HG03066 (cell line): ENCODE results near the gene SORCS1.
A peak's percentile ranks its signal among the peaks of the same experiment; 100 is the strongest.

Experiments
- ATAC-seq: cut with Tn5 transposase; IDR thresholded peaks from one replicate; pipeline ENCODE4 v1.9.1; 2021; ENCODE audit warnings: low read depth; ENCODE audit not compliant: unreplicated experiment

Gene SORCS1

GRCh38 chr10:106999118-106999707 is 165.3 kb downstream of the SORCS1 start:
- no peak for ATAC-seq

DNA sequence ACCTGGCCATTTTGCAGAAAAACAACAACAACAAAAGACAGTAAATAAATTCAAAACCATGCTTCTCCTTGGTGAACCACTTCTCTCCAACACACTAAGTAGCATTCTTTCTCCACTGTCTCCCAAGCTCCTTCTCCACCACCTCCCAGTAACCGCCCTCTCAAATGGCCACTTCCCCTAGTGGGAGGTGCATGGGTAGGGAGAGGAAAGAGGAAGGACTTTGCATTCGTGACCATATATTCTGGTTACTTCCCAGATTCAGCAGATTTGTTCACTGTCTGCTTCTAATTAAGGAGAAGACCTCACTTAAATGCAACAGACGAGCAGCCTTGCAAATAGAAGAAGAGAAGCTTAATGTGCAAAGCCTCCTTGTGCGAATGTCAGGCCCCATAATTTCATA is 166.8 kb downstream of the SORCS1 start:
- ATAC-seq: no peak

DNA sequence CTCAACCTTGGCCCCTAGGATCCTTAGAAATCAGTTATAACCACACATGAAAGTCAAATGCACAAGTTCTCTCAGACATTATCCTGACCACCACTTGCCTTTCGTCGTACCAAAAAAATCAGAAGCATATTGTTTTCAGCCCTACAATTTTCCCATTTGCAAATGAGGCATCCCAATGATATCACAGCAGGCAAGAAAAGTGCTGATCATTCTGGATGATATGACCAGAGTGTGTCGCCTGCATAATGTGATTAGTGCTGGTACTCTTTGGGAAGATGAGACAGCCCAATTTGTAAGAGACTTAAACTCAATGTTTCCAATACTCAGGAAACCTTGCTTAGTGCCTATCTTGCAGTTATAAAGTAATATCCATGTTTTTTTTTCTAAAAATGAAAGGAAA is 168.0 kb downstream of the SORCS1 start:
- ATAC-seq: no peak

DNA sequence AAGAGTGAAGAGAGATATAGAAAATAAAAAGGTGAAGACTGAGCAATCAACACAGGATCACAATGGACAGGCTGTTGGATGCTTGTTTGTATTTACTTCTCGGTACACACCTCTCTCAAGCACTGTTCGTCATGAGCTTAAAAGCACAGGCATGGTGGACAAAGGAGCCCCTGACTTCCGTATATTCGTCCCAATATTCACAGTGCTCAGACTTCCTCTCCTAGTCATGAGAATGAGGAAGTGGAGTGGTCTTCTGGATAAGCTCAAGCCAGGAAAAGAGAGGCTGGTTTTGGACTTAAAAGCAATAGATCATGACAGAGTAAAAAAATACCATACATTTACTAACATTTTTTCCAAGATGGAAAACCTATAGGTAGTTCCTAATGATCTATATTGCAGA is 172.5 kb downstream of the SORCS1 start:
- no peak for ATAC-seq

DNA sequence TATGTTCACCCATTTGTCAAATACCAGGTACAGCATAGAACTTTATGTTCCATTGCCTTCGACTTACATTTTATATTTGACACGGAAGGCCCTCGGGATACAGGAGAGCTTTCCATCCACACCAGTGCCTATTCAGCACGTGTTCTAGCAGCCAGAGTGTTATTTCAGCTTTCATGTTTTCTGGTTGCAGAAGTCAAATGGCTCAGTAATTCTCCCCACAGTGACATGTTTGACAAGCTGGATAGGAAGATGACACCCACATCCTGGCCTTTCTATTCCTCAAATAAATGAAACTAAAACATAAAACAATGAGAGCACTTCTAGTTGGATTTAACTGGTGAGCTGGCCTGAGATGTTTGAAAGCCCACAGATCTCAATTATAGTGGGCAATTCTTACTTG is 173.4 kb downstream of the SORCS1 start:
- no peak for ATAC-seq

- ATAC-seq: no peak
Observed at GRCh38 chr10:106987362-106987761, 177.1 kb downstream of the SORCS1 start.

GRCh38 chr10:106982268-106982667 is 182.2 kb downstream of the SORCS1 start:
- ATAC-seq: no peak

GRCh38 chr10:106981452-106982075 is 182.9 kb downstream of the SORCS1 start:
- ATAC-seq: no peak

DNA sequence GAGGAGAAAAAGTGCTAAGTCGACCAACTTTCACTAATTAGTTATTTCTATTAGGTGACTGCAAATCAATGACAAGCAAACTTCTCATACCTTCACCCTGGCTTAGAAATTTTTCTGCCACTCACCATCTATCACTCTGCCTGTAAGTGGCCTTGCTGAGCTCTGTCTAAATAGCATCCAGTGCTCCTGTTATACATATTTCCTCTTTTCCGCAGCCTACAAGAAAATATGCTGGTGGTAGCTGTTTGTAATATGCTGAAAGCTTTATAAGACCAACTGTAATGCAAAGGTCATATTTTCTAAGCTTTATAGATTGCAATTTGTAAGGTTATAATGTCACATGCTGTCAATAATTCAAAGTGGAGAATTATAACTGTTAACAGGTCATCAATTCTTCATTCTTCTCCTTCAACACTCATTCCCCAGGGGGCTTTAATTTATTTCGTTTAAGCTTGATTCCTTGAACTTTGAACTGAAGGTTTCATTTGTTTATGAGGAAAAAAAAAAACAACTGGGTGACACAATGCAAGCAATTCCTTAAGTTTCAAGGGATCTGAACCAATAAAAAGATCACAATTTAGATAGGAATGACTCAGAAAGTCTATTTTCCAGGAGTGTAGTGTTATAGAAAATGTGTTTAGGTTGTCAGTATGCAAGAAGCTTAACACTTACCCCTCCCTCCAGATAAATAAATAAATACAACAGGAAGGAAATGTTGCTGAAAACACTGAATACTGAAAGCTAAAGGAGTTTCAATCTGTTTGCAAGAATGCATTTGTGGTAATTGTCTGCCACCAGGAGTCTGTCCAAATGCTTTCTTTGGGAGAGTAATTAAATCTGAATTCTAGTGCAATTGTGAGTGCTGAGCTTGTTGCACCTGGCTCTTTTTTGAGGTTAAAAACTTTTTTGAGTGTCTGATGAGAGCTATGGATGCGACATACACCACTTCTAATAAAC is 183.7 kb downstream of the SORCS1 start:
- ATAC-seq: peak; percentile 87

GRCh38 chr10:106978756-106979155 is 185.8 kb downstream of the SORCS1 start:
- ATAC-seq: no peak

GRCh38 chr10:106973716-106974115 is 190.8 kb downstream of the SORCS1 start:
- ATAC-seq: no peak

GRCh38 chr10:106973288-106973687 is 191.2 kb downstream of the SORCS1 start:
- ATAC-seq: no peak

DNA sequence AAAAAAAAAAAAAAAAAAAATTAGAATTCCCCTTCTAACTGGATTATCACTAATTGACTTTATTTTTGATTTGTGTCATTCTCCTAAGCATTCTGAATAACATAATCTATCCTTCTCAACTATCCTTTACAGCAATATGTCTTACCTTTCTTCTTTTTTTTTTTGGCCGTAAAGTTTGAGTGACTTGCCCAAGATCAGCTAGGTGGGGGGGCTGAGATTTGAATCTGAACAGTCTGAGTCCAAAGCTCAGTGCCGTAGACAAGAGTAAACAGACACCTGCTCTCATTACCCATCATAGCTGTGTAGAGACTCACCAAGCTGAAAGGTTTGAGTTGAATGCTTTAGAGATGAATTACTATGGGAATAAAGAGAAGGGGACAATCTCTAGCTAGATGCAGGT is 192.1 kb downstream of the SORCS1 start:
- ATAC-seq: no peak

GRCh38 chr10:106971411-106971831 is 193.1 kb downstream of the SORCS1 start:
- no peak for ATAC-seq

- ATAC-seq: no peak
Observed at GRCh38 chr10:106967452-106967851, 197.1 kb downstream of the SORCS1 start.

GRCh38 chr10:106960812-106961211 is 203.7 kb downstream of the SORCS1 start:
- ATAC-seq: no peak

DNA sequence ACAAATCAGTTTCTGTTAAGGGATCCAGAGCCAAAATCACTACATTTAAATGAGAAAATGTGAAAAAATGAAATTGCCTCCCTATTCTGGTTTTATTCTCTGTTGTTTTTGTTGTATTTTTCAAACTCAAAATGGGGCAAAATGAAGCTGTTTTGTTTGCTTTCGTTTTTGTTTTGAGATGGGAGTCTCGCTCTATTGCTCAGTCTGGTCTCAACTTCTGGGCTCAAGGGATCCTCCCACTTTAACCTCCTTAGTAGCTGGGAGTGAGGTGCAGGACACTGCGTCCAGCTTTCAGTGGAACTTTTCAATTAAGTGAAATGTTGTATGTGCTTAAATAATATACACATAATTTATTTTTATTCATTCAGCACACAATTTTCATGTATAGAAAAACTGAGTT is 205.0 kb downstream of the SORCS1 start:
- ATAC-seq: peak; percentile 50

GRCh38 chr10:106958589-106959361 is 205.7 kb downstream of the SORCS1 start:
- no peak for ATAC-seq

DNA sequence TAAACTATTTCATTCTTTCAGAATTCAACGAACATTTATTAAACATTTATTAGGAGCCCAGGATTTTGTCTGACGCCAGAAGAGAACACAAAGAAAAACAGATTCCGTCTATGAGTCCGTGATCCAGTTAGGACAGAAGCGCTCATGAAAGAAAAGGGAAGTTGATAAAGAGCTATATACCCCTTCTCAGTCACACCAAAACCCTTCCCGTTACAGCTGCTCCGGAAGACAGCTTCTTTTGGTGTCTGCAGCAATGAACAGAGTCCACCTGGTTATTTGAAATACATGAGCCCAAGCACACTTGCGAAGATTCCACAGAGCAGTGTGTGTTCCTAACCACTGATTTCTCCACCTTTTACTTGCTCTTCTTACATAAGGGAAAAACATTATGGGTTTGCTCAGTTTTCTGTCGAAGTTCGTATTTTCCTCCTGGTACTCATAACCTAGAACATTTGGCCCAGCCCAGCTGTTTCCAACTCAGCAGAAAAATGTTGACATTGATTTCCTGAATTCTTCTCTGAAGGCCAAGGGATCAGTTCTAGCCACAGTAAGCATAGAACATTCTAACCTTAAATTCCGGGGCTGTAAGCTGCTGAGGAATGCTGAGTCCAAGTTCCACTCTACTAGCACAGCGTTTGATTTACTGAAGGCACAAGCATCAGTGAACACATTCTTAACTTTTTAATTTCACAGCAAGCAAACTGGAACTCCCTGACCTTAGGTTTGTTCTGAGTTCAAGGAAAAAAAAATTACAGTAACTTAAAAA is 206.5 kb downstream of the SORCS1 start:
- peak; percentile 46 for ATAC-seq
